Measurements from ENCODE around the gene NXNL1. TPM values are rescaled to one million over a fixed set of nuclear protein-coding genes. Genes with fewer than 3 reads are reported as not detected.

Gene NXNL1
- total RNA-seq, 2 experiments from 2014 or later = not detected

GRCh38 chr19:17468302-17469091 is 7.8 kb upstream of the NXNL1 start:
- H3K4me1 Mint-ChIP-seq (ENCODE audit: low read depth) = peaks cover 26% of the 10 kb centered on the region
- intact Hi-C loops (cut with micrococcal nuclease) = loop anchor here (1.0 kb wide), 2 partner anchors 18 to 43 kb away; partner anchors contain the start of gene PGLS
- DNase-seq = no peak
- CTCF ChIA-PET = interaction anchor here (0.6 to 2.0 kb wide), 3 partner anchors 27 to 224 kb away, joined by 3 to 6 read pairs (median 5); partner anchors contain the start of gene CCDC194
- H3K36me3 Mint-ChIP-seq (ENCODE audit: low read depth) = no peaks in the 10 kb centered on the region
- H3K9me3 Mint-ChIP-seq = no peaks in the 10 kb centered on the region
- no peaks in the 10 kb centered on the region for H3K27me3 Mint-ChIP-seq (ENCODE audit: low read depth)
- H3K27ac Mint-ChIP-seq = no peak overlapping the region
- peak overlapping the region; percentile 84 for H3K4me3 Mint-ChIP-seq

- no peak for DNase-seq
- Mint-ChIP-seq H3K4me1 (ENCODE audit: low read depth) (peaks cover 18% of the 10 kb centered on the region), H3K36me3 (ENCODE audit: low read depth) (no peaks in the 10 kb centered on the region), H3K9me3 (no peaks in the 10 kb centered on the region), H3K27ac (no peak overlapping the region), H3K4me3 (no peak overlapping the region), H3K27me3 (ENCODE audit: low read depth) (no peaks in the 10 kb centered on the region)
- intact Hi-C loops (cut with micrococcal nuclease) = no loop called here
- CTCF ChIA-PET = interaction anchor here (0.6 to 2.0 kb wide), 8 partner anchors 25 to 577 kb away, joined by 3 to 5 read pairs (median 4); partner anchors contain the start of gene CCDC194
Measured at GRCh38 chr19:17467471-17468301, 7.0 kb upstream of the NXNL1 start.

GRCh38 chr19:17466487-17466850 is 5.7 kb upstream of the NXNL1 start:
- intact Hi-C loops (cut with micrococcal nuclease) = loop anchor here (1.0 kb wide), 6 partner anchors 13 to 120 kb away; no protein-coding TSS in a partner anchor
- CTCF ChIA-PET = interaction anchor here (0.6 to 2.1 kb wide), 16 partner anchors 9 to 227 kb away, joined by 3 to 9 read pairs (median 4); partner anchors contain the start of genes BST2, CCDC194 and MVB12A
- Mint-ChIP-seq H3K27me3 (ENCODE audit: low read depth) (no peaks in the 10 kb centered on the region), H3K4me1 (ENCODE audit: low read depth) (peaks cover 18% of the 10 kb centered on the region), H3K4me3 (no peak overlapping the region), H3K27ac (no peak overlapping the region), H3K36me3 (ENCODE audit: low read depth) (no peaks in the 10 kb centered on the region), H3K9me3 (no peaks in the 10 kb centered on the region)
- DNase-seq = no peak

GRCh38 chr19:17458970-17459369 is 1.8 kb downstream of the NXNL1 start:
- Mint-ChIP-seq H3K27ac (no peak overlapping the region), H3K27me3 (ENCODE audit: low read depth) (peaks cover 32% of the 10 kb centered on the region), H3K4me1 (ENCODE audit: low read depth) (peaks cover 2% of the 10 kb centered on the region), H3K9me3 (no peaks in the 10 kb centered on the region), H3K36me3 (ENCODE audit: low read depth) (no peaks in the 10 kb centered on the region), H3K4me3 (no peak overlapping the region)
- intact Hi-C loops (cut with micrococcal nuclease) = no loop called here
- CTCF ChIA-PET = interaction anchor here (0.6 to 1.4 kb wide), 2 partner anchors 30 to 73 kb away, joined by 4 to 5 read pairs; no protein-coding TSS in a partner anchor
- DNase-seq = no peak

GRCh38 chr19:17457616-17458015 is 3.1 kb downstream of the NXNL1 start:
- H3K36me3 Mint-ChIP-seq (ENCODE audit: low read depth) = no peaks in the 10 kb centered on the region
- H3K27me3 Mint-ChIP-seq (ENCODE audit: low read depth) = peaks cover 37% of the 10 kb centered on the region
- peaks cover 6% of the 10 kb centered on the region for H3K4me1 Mint-ChIP-seq (ENCODE audit: low read depth)
- DNase-seq = no peak
- no peak overlapping the region for H3K4me3 Mint-ChIP-seq
- CTCF ChIA-PET = interaction anchor here (0.6 to 1.0 kb wide), 2 partner anchors 8 to 39 kb away, joined by 3 to 4 read pairs; no protein-coding TSS in a partner anchor
- H3K27ac Mint-ChIP-seq = no peak overlapping the region
- no peaks in the 10 kb centered on the region for H3K9me3 Mint-ChIP-seq
- intact Hi-C loops (cut with micrococcal nuclease) = no loop called here

- CTCF ChIA-PET = no interaction called here
- intact Hi-C loops (cut with micrococcal nuclease) = no loop called here
Measured at GRCh38 chr19:17456127-17456526, 4.6 kb downstream of the NXNL1 start.

GRCh38 chr19:17455308-17456123 is 5.2 kb downstream of the NXNL1 start:
- Mint-ChIP-seq H3K4me1 (ENCODE audit: low read depth) (peaks cover 11% of the 10 kb centered on the region), H3K27ac (no peak overlapping the region), H3K36me3 (ENCODE audit: low read depth) (no peaks in the 10 kb centered on the region), H3K27me3 (ENCODE audit: low read depth) (peaks cover 37% of the 10 kb centered on the region), H3K4me3 (no peak overlapping the region), H3K9me3 (no peaks in the 10 kb centered on the region)
- no peak for DNase-seq
- CTCF ChIA-PET = interaction anchor here (1.1 to 1.8 kb wide), 3 partner anchors 10 to 41 kb away, joined by 4 to 6 read pairs (median 5); no protein-coding TSS in a partner anchor
- intact Hi-C loops (cut with micrococcal nuclease) = no loop called here

More at GRCh38 chr19:17456127-17456526, 4.6 kb downstream of the NXNL1 start:
- Mint-ChIP-seq H3K36me3 (ENCODE audit: low read depth) (no peaks in the 10 kb centered on the region), H3K4me3 (no peak overlapping the region), H3K27me3 (ENCODE audit: low read depth) (peaks cover 37% of the 10 kb centered on the region), H3K4me1 (ENCODE audit: low read depth) (peaks cover 6% of the 10 kb centered on the region), H3K27ac (no peak overlapping the region), H3K9me3 (no peaks in the 10 kb centered on the region)
- no peak for DNase-seq

GRCh38 chr19:17454576-17455071 is 6.1 kb downstream of the NXNL1 start:
- intact Hi-C loops (cut with micrococcal nuclease) = no loop called here
- H3K27ac Mint-ChIP-seq = no peak overlapping the region
- no peak for DNase-seq
- CTCF ChIA-PET = interaction anchor here (0.9 to 1.8 kb wide), 6 partner anchors 10 to 119 kb away, joined by 3 to 6 read pairs (median 4); no protein-coding TSS in a partner anchor
- peaks cover 19% of the 10 kb centered on the region for H3K4me1 Mint-ChIP-seq (ENCODE audit: low read depth)
- H3K9me3 Mint-ChIP-seq = peaks cover 3% of the 10 kb centered on the region
- H3K27me3 Mint-ChIP-seq (ENCODE audit: low read depth) = peaks cover 37% of the 10 kb centered on the region
- H3K4me3 Mint-ChIP-seq = no peak overlapping the region
- H3K36me3 Mint-ChIP-seq (ENCODE audit: low read depth) = no peaks in the 10 kb centered on the region

GRCh38 chr19:17451820-17452219 is 8.9 kb downstream of the NXNL1 start:
- intact Hi-C loops (cut with micrococcal nuclease) = loop anchor here (2.0 kb wide), 3 partner anchors 123 to 403 kb away; no protein-coding TSS in a partner anchor
- Mint-ChIP-seq H3K27me3 (ENCODE audit: low read depth) (peaks cover 33% of the 10 kb centered on the region), H3K9me3 (peaks cover 3% of the 10 kb centered on the region), H3K36me3 (ENCODE audit: low read depth) (no peaks in the 10 kb centered on the region), H3K4me1 (ENCODE audit: low read depth) (peaks cover 19% of the 10 kb centered on the region), H3K27ac (no peak overlapping the region), H3K4me3 (no peak overlapping the region)
- CTCF ChIA-PET = interaction anchor here (0.9 to 1.9 kb wide), 2 partner anchors 10 to 14 kb away, joined by 4 read pairs; no protein-coding TSS in a partner anchor
- DNase-seq = no peak

- CTCF ChIA-PET = interaction anchor here (0.8 to 1.9 kb wide), 3 partner anchors 11 to 27 kb away, joined by 3 to 5 read pairs (median 4); no protein-coding TSS in a partner anchor
- peak; percentile 72 for DNase-seq
- Mint-ChIP-seq H3K4me3 (peak overlapping the region; percentile 3), H3K4me1 (ENCODE audit: low read depth) (peaks cover 19% of the 10 kb centered on the region), H3K27ac (no peak overlapping the region), H3K9me3 (peaks cover 3% of the 10 kb centered on the region), H3K36me3 (ENCODE audit: low read depth) (no peaks in the 10 kb centered on the region), H3K27me3 (ENCODE audit: low read depth) (peaks cover 26% of the 10 kb centered on the region)
- intact Hi-C loops (cut with micrococcal nuclease) = loop anchor here (1.0 to 2.0 kb wide), 3 partner anchors 19 to 158 kb away; partner anchors contain the start of gene BST2
Measured at GRCh38 chr19:17450264-17451075, 10.3 kb downstream of the NXNL1 start.

Data from activated naive CD4-positive, alpha-beta T cell treated with anti-CD3 and anti-CD28 coated beads for 36 hours (primary cell).